SK-N-SH (cell line): Measurements from ENCODE around the gene STARD3NL. TPM values are rescaled to one million over a fixed set of nuclear protein-coding genes. Genes with fewer than 3 reads are reported as not detected.
A peak's percentile ranks its signal among the peaks of the same experiment; 100 is the strongest.

ENCODE experiments used
- CTCF ChIA-PET: fragments of 300-600, 350-600 bp; formaldehyde crosslinking; extraction: SDS; loops from one replicate; lab custom pipeline; 2021; lab: Yijun Ruan, JAX
- POLR2A ChIA-PET: fragments of 350-600 bp; sonication (Branson Sonifier 250); formaldehyde crosslinking; extraction: SDS; loops from one replicate; lab custom pipeline; 2020; ENCODE audit warnings: antibody characterized with exemption, inconsistent platforms; lab: Yijun Ruan, JAX
- DNase-seq: peaks from one replicate; pipeline ENCODE4 v3.0.0; 2012
- H2AFZ ChIP-seq: fragments of 200-600 bp; sonication (generic); 2 replicates; pipeline ENCODE4 v1.8.1; 2016; ENCODE audit warnings: antibody characterized with exemption, mild to moderate bottlenecking, low read depth
- H3F3A ChIP-seq: fragments of 200-600 bp; sonication (generic); replicated peaks from 2 replicates; pipeline ENCODE3; 2016; ENCODE audit warnings: antibody characterized with exemption, mild to moderate bottlenecking; ENCODE audit not compliant: insufficient read depth
- H3K27ac ChIP-seq, 2 experiments: fragments of 200-500 bp in 1 of 2; fragments of 200-600 bp in 1 of 2; sonication (Bioruptor generic) in 1 of 2; sonication (generic), shearing (Covaris generic) in 1 of 2; 2 replicates each; pipeline versions ENCODE4 v1.5.1 to v1.6.1; 2014 to 2016; ENCODE audit warnings: low read depth in 2 of 2, inconsistent platforms in 1 of 2, low read length in 1 of 2, mild to moderate bottlenecking in 1 of 2, mixed read lengths in 1 of 2
- H3K27me3 ChIP-seq: fragments of 200-600 bp; sonication (generic), shearing (Covaris generic); 2 replicates; pipeline ENCODE4 v1.6.1; 2016; ENCODE audit warnings: mixed run types; ENCODE audit not compliant: insufficient read depth
- H3K36me3 ChIP-seq, 2 experiments: fragments of 200-500 bp in 1 of 2; fragments of 200-600 bp in 1 of 2; sonication (Bioruptor generic) in 1 of 2; sonication (generic) in 1 of 2; replicated peaks in 1 of 2; 2 replicates each; pipeline versions ENCODE3 to v1.5.1; 2014 to 2016; ENCODE audit warnings: low read length in 1 of 2, mild to moderate bottlenecking in 1 of 2; ENCODE audit not compliant: insufficient read depth in 2 of 2, control insufficient read depth in 1 of 2
- H3K4me1 ChIP-seq, 2 experiments: fragments of 200-500 bp in 1 of 2; fragments of 200-600 bp in 1 of 2; sonication (Bioruptor generic) in 1 of 2; sonication (generic), shearing (Covaris generic) in 1 of 2; 2 replicates each; pipeline versions ENCODE4 v1.5.1 to v1.6.1; 2014 to 2016; ENCODE audit warnings: low read depth in 1 of 2, low read length in 1 of 2, mixed run types in 1 of 2; ENCODE audit not compliant: insufficient read depth in 2 of 2, control insufficient read depth in 1 of 2
- H3K4me2 ChIP-seq: fragments of 200-600 bp; sonication (generic), shearing (Covaris generic); 2 replicates; pipeline ENCODE4 v1.6.1; 2017; ENCODE audit warnings: mixed run types
- H3K4me3 ChIP-seq, 2 experiments: fragments of 200-500 bp in 1 of 2; fragments of 200-600 bp in 1 of 2; sonication (Bioruptor generic) in 1 of 2; sonication (generic), shearing (Covaris generic) in 1 of 2; 2 replicates each; pipeline versions ENCODE4 v1.5.1 to v1.8.1; 2014 to 2016; ENCODE audit warnings: low read depth in 2 of 2, inconsistent platforms in 1 of 2, low read length in 1 of 2, mild to moderate bottlenecking in 1 of 2, mixed read lengths in 1 of 2, moderate library complexity in 1 of 2
- H3K79me2 ChIP-seq: fragments of 200-600 bp; sonication (generic); 2 replicates; pipeline ENCODE4 v1.8.1; 2017; ENCODE audit warnings: mild to moderate bottlenecking; ENCODE audit not compliant: insufficient read depth
- H3K9ac ChIP-seq: fragments of 200-600 bp; sonication (generic); 2 replicates; pipeline ENCODE4 v1.6.1; 2017; ENCODE audit warnings: mixed run types
- H3K9me2 ChIP-seq: fragments of 200-600 bp; sonication (generic); 2 replicates; pipeline ENCODE4 v1.6.1; 2017; ENCODE audit warnings: mixed run types
- H3K9me3 ChIP-seq: fragments of 200-600 bp; sonication (generic); 2 replicates; pipeline ENCODE4 v1.6.1; 2017; ENCODE audit warnings: mixed run types, mild to moderate bottlenecking, moderate library complexity
- H4K20me1 ChIP-seq: fragments of 200-600 bp; sonication (generic); 2 replicates; pipeline ENCODE4 v1.6.1; 2017; ENCODE audit warnings: mild to moderate bottlenecking, mixed run types; ENCODE audit not compliant: insufficient read depth
- ELF1 ChIP-seq: IDR thresholded peaks from 2 replicates; pipeline ENCODE4 v1.4.0; 2012
- EZH2phosphoT487 ChIP-seq: fragments of 200-600 bp; sonication (generic); IDR thresholded peaks from 2 replicates; pipeline ENCODE4 v1.6.1; 2017; ENCODE audit warnings: low read depth, mixed run types, mild to moderate bottlenecking, antibody characterized with exemption, moderate library complexity, borderline replicate concordance
- FOSL2 ChIP-seq: IDR thresholded peaks from 2 replicates; pipeline ENCODE4 v1.4.0; 2012; ENCODE audit warnings: low read depth, mild to moderate bottlenecking, moderate library complexity, borderline replicate concordance
- FOXJ3 ChIP-seq: sonication (generic); formaldehyde crosslinking; IDR thresholded peaks from 2 replicates; pipeline ENCODE4 v1.5.1; 2020; ENCODE audit warnings: mild to moderate bottlenecking, missing genetic modification reagents
- GATA2 ChIP-seq: sonication (generic); formaldehyde crosslinking; IDR thresholded peaks from 2 replicates; pipeline ENCODE4 v1.5.0; 2020; ENCODE audit warnings: mild to moderate bottlenecking, missing genetic modification reagents
- MXI1 ChIP-seq: IDR thresholded peaks from 2 replicates; pipeline ENCODE4 v1.6.1; 2012; ENCODE audit warnings: mild to moderate bottlenecking, low read depth, low read length, improper control_type of control experiment
- NFIC ChIP-seq: IDR thresholded peaks from 2 replicates; pipeline ENCODE4 v1.4.0; 2012; ENCODE audit warnings: borderline replicate concordance
- NRF1 ChIP-seq: IDR thresholded peaks from 2 replicates; pipeline ENCODE4 v1.6.1; 2012; ENCODE audit warnings: low read depth, mild to moderate bottlenecking, low read length
- POLR2AphosphoS5 ChIP-seq: IDR thresholded peaks from 2 replicates; pipeline ENCODE4 v1.6.1; 2012; ENCODE audit warnings: low read depth, low read length
- RAD21 ChIP-seq: IDR thresholded peaks from 2 replicates; pipeline ENCODE4 v1.6.1; 2012; ENCODE audit warnings: mild to moderate bottlenecking, low read length
- RFX5 ChIP-seq: IDR thresholded peaks from 2 replicates; pipeline ENCODE4 v1.6.1; 2012; ENCODE audit warnings: mild to moderate bottlenecking, improper control_type of control experiment, low read length
- RXRA ChIP-seq: IDR thresholded peaks from 2 replicates; pipeline ENCODE4 v1.4.0; 2012; ENCODE audit warnings: low read depth, mild to moderate bottlenecking, borderline replicate concordance
- SMC3 ChIP-seq: IDR thresholded peaks from 2 replicates; pipeline ENCODE4 v1.6.1; 2012; ENCODE audit warnings: low read depth, low read length, improper control_type of control experiment
- TAF1 ChIP-seq: IDR thresholded peaks from 2 replicates; pipeline ENCODE4 v1.6.1; 2012; ENCODE audit warnings: low read depth, mild to moderate bottlenecking, low read length, moderate library complexity, borderline replicate concordance
- TEAD4 ChIP-seq: IDR thresholded peaks from 2 replicates; pipeline ENCODE4 v1.4.0; 2012; ENCODE audit warnings: mild to moderate bottlenecking, borderline replicate concordance; ENCODE audit not compliant: insufficient read depth
- YY1 ChIP-seq: IDR thresholded peaks from 2 replicates; pipeline ENCODE4 v1.4.0; 2012; ENCODE audit warnings: low read depth, mild to moderate bottlenecking
- WGBS: methylation state at CpG from one replicate; pipeline ENCODE4 v1.1.6; 2017; ENCODE audit warnings: low lambda C conversion rate; 5-methylcytosine and 5-hydroxymethylcytosine counted together
- polyA plus RNA-seq, 3 experiments: library from polyadenylated mRNA; depleted of rRNA; stranded (reverse); fragments of >200 nt; gene quantifications; 2 replicates each; pipeline ENCODE4 v1.2.3, GENCODE V29; 2012
- TF ChIP-seq, protein P1 (sequence below): fragments of 150-350 bp; IDR thresholded peaks from 2 replicates; pipeline ENCODE4 v1.6.1; 2016; ENCODE audit warnings: mild to moderate bottlenecking, low read depth, low read length
- TF ChIP-seq, protein P2 (sequence below): fragments of 200-600 bp; sonication (generic); IDR thresholded peaks from 2 replicates; pipeline ENCODE4 v1.6.1; 2017; ENCODE audit warnings: antibody characterized with exemption, mild to moderate bottlenecking, moderate library complexity
- TF ChIP-seq, protein P3 (sequence below): IDR thresholded peaks from 2 replicates; pipeline ENCODE4 v1.6.1; 2012; ENCODE audit warnings: mild to moderate bottlenecking, low read depth, low read length, moderate library complexity
- TF ChIP-seq, protein P4 (sequence below): fragments of 150-350 bp; IDR thresholded peaks from 2 replicates; pipeline ENCODE4 v1.6.1; 2017; ENCODE audit warnings: antibody characterized with exemption, low read length, low read depth, borderline replicate concordance

STARD3NL gene
- polyA plus RNA-seq, 1 of the 3 experiments (the other 2 are of a cell fraction) = 46.3 TPM

DNA sequence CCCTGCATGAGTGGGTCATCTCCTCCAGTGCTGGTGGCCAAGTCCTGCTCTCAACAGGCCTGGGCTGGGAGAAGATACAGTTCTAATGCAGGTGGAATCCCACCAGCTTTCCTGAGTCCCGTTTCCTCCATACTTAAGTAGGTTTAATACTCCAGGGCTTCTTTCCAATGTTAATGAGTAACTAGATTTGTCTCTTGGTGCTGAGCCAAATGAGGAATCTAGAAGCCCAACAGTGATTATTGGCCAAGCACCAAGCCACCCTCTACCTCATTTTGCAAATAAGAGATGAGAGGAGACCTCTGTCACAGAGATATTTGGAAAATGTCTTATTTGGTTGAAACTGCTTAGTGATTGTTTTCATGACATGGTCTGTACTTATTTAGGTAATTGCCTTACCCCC lies 37.1 kb downstream of the STARD3NL start:
- Histone ChIP-seq H3K4me3 (no peak overlapping the region), H2AFZ (no peak overlapping the region), H3K79me2 (no peaks in the 10 kb centered on the region; the same call in 1 of the 2 replicates), H3K9me3 (no peaks in the 10 kb centered on the region), H3K9me2 (no peaks in the 10 kb centered on the region), H3K4me2 (no peak overlapping the region), H3K9ac (no peak overlapping the region), H4K20me1 (peaks cover 3% of the 10 kb centered on the region; the same call in 1 of the 2 replicates), H3K27ac (peak overlapping the region in 1 of 2 experiments; percentile 29; a peak in 1 of 4 replicates), H3K4me1 (peaks cover 9 to 25% of the 10 kb centered on the region in 2 experiments; a peak in 3 of 4 replicates), H3K27me3 (no peaks in the 10 kb centered on the region), H3K36me3 (peaks cover 46 to 61% of the 10 kb centered on the region in 2 experiments), H3F3A (peaks cover 5% of the 10 kb centered on the region)
- no peak for DNase-seq
- ChIA-PET CTCF (interaction anchor here (0.5 to 10.3 kb wide), 76 partner anchors 8 to 1014 kb away, joined by 3 to 174 read pairs (median 8); partner anchors contain the start of genes EPDR1, SFRP4 and STARD3NL), POLR2A (interaction anchor here (1.6 kb wide), 1 partner anchor 37 kb away, joined by 6 read pairs; the partner anchor contains the start of gene STARD3NL)
- WGBS = 60% methylated on average over 1 of the region's 1 CpG
- no peak for TF ChIP-seq RXRA
- no peak for TF ChIP-seq SMC3
- TF ChIP-seq MXI1 = no peak
- no peak for TF ChIP-seq ELF1
- TF ChIP-seq EZH2phosphoT487 = no peak
- TF ChIP-seq FOXJ3 (CRISPR knock-in tag) = no peak
- TF ChIP-seq, protein P1, sequence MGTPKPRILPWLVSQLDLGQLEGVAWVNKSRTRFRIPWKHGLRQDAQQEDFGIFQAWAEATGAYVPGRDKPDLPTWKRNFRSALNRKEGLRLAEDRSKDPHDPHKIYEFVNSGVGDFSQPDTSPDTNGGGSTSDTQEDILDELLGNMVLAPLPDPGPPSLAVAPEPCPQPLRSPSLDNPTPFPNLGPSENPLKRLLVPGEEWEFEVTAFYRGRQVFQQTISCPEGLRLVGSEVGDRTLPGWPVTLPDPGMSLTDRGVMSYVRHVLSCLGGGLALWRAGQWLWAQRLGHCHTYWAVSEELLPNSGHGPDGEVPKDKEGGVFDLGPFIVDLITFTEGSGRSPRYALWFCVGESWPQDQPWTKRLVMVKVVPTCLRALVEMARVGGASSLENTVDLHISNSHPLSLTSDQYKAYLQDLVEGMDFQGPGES = no peak
- TF ChIP-seq RAD21 = no peak
- no peak for TF ChIP-seq FOSL2
- no peak for TF ChIP-seq GATA2 (CRISPR knock-in tag)
- TF ChIP-seq POLR2AphosphoS5 = no peak
- TF ChIP-seq TAF1 = no peak
- no peak for TF ChIP-seq YY1
- TF ChIP-seq NFIC = no peak
- TF ChIP-seq, protein P2, sequence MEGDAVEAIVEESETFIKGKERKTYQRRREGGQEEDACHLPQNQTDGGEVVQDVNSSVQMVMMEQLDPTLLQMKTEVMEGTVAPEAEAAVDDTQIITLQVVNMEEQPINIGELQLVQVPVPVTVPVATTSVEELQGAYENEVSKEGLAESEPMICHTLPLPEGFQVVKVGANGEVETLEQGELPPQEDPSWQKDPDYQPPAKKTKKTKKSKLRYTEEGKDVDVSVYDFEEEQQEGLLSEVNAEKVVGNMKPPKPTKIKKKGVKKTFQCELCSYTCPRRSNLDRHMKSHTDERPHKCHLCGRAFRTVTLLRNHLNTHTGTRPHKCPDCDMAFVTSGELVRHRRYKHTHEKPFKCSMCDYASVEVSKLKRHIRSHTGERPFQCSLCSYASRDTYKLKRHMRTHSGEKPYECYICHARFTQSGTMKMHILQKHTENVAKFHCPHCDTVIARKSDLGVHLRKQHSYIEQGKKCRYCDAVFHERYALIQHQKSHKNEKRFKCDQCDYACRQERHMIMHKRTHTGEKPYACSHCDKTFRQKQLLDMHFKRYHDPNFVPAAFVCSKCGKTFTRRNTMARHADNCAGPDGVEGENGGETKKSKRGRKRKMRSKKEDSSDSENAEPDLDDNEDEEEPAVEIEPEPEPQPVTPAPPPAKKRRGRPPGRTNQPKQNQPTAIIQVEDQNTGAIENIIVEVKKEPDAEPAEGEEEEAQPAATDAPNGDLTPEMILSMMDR = no peak
- TF ChIP-seq, protein P3, sequence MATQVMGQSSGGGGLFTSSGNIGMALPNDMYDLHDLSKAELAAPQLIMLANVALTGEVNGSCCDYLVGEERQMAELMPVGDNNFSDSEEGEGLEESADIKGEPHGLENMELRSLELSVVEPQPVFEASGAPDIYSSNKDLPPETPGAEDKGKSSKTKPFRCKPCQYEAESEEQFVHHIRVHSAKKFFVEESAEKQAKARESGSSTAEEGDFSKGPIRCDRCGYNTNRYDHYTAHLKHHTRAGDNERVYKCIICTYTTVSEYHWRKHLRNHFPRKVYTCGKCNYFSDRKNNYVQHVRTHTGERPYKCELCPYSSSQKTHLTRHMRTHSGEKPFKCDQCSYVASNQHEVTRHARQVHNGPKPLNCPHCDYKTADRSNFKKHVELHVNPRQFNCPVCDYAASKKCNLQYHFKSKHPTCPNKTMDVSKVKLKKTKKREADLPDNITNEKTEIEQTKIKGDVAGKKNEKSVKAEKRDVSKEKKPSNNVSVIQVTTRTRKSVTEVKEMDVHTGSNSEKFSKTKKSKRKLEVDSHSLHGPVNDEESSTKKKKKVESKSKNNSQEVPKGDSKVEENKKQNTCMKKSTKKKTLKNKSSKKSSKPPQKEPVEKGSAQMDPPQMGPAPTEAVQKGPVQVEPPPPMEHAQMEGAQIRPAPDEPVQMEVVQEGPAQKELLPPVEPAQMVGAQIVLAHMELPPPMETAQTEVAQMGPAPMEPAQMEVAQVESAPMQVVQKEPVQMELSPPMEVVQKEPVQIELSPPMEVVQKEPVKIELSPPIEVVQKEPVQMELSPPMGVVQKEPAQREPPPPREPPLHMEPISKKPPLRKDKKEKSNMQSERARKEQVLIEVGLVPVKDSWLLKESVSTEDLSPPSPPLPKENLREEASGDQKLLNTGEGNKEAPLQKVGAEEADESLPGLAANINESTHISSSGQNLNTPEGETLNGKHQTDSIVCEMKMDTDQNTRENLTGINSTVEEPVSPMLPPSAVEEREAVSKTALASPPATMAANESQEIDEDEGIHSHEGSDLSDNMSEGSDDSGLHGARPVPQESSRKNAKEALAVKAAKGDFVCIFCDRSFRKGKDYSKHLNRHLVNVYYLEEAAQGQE = no peak
- TF ChIP-seq RFX5 = no peak
- TF ChIP-seq TEAD4 = no peak
- no peak for TF ChIP-seq NRF1
- TF ChIP-seq, protein P4, sequence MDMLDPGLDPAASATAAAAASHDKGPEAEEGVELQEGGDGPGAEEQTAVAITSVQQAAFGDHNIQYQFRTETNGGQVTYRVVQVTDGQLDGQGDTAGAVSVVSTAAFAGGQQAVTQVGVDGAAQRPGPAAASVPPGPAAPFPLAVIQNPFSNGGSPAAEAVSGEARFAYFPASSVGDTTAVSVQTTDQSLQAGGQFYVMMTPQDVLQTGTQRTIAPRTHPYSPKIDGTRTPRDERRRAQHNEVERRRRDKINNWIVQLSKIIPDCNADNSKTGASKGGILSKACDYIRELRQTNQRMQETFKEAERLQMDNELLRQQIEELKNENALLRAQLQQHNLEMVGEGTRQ = no peak
- TF ChIP-seq, all 33 proteins: peak for 0
